Measurements from ENCODE around the gene SAFB.

Gene SAFB

GRCh38 chr19:5703819-5704818 lies 81.2 kb downstream of the SAFB start:
- no peak for DNase-seq

- DNase-seq: no peak
These were observed 82.7 kb downstream of the SAFB start for GRCh38 chr19:5705552-5705951.

DNA sequence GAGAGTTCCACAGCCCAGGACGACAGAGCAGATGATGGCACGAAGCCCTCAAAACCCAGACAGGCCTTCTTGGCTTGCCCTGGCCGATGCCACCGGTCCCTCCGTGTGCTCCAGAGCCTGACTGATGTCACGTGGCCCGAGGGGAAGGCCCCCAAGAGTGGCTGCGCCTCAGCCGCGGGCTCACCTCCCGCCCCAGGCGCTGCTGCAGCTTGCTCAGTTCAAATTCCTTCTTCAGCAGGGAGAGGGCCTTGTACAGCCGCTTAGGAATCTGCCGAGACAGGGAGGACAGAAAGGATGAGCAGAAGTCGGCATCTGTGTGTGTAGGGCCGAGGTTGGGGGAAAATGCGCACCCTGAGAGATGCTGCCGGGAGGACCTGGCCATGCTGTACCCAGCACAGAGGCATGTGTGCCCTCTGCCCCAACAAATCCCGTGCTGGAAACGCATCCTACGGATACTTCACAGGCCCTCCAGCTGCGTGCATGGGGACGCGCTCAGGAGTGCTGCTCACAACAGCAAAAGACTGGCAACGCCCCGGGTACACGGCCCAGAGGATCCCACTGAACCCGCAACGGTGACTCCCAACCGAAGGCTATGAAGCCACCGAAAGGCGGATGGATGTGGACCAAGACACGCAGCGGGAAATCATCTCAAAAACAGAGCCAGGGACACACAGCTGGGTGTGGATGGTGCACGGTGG lies 84.1 kb downstream of the SAFB start:
- no peak for DNase-seq

GRCh38 chr19:5707576-5708575 lies 85.0 kb downstream of the SAFB start:
- DNase-seq: no peak

- no peak for DNase-seq
These were observed 88.1 kb downstream of the SAFB start for GRCh38 chr19:5711025-5711424.

DNA sequence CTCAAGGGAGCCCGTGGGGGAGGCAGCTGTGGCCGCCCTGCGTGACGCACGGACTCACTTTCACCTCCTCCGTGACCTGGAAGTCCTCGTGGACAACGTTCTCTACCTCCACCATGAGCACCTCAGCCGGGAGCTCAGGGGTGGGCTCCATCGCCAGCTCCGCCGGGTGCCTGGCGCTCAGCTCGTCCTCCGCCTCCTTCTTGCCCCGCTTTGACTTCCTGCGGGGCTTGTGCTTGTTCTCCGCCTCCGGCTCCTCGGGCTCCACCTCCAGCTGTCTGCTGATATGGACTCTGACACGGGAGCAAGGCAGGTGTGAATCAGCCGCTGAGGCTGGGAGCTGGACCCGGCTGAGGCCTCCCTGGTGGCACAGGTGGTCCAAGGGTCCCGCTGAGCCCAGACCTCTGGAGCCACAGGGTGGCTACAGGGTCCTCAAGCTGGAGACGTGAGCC lies 88.9 kb downstream of the SAFB start:
- no peak for DNase-seq

DNA sequence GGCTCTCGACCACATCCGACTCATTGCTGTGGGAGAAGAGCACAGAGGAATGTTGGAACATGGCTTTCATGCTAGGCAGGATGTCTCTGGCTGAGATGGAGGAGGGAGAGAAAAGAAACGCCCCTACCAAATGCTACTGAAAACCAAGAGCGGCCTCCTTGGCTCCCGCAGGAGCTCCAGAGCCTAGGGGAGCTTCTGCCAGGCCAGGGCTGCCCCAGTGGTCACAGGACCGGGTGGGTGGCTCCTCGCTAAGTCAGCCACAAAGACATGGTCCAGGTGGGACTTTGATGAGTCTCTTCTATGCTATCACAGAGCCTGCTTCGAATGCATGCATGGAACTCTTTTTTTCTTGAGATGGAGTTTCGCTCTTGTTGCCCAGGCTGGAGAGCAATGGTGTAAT lies 90.3 kb downstream of the SAFB start:
- DNase-seq: no peak

DNA sequence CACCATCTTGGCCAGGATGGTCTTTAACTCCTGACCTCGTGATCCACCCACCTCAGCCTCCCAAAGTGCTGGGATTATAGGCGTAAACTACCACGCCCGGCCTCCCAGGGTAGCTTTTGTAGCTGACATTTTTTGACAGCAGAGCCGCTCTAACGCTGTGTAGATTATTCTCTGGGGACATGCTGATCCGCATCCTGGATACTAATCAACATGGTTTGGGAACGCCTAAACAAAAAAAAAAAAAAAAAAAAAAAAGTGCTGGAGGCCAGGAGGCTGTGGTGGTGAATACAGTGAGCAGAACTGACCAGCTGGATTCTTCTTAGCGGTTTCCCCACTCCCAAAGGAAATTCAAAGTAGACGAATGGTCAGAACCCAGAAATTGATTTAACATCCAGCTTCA lies 91.9 kb downstream of the SAFB start:
- DNase-seq: no peak

DNA sequence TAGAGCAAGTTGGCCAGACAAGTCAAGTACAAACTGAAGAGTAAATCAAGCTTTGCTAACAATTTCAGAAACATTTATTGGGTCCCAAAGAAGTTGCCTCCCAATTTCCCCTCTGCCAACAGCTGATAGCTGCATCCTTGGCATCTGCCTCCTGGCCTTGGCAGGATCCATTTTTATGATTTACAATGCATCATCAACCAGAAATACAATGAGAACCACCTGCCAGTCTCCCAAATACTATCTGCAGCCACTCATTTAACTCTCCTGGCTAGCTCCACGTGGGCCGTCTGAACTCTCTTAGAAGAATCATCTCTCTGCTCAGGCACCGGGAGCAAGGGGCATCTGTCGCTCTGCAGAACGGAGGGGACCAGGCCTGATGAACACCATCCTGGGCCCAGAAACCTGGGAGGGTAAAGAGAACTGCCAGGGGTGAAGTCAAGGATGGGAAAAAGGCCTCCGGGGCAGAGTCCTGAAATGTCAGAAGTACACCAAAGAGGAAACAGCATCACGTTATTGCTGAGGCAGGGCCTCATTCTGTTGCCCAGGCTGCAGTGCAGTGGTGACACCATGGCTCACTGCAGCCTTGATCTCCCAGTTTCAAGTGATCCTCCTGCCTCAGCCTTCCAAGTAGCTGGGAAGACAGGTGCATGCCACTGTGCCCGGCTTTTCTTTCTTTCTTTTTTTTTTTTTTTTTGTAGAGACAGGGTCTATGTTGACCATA lies 94.5 kb downstream of the SAFB start:
- no peak for DNase-seq
